HCT116 (cell line): ENCODE results near the gene SPACA4. TPM values are rescaled to one million over a fixed set of nuclear protein-coding genes. Genes with fewer than 3 reads are reported as not detected.

ENCODE experiments used
- ATAC-seq: fragments of 200-7000 bp; cut with Tn5 transposase; 2 replicates; pipeline ENCODE4 v1.9.1; 2020; ENCODE audit warnings: mild to moderate bottlenecking, moderate library complexity
- BruUV-seq: library from RNA; stranded (reverse); fragments of 400-500 nt; replicated peaks from 2 replicates; lab custom pipeline; 2021; lab: Mats Ljungman, UMichigan
- CTCF ChIA-PET: fragments of 300-600 bp; sonication (Branson Sonifier 250); formaldehyde crosslinking; loops from one replicate; lab custom pipeline; 2021; ENCODE audit warnings: antibody characterized with exemption; lab: Charles Lee
- POLR2A ChIA-PET: fragments of 300-600, 350-600 bp; sonication (Branson Sonifier 250); formaldehyde crosslinking; loops from one replicate; lab custom pipeline; 2021; ENCODE audit warnings: antibody characterized with exemption; lab: Charles Lee
- RAD21 ChIA-PET, 2 experiments: fragments of 300-600 bp; sonication (Branson Sonifier 250); formaldehyde crosslinking; loops; one replicate each; lab custom pipeline; 2023; ENCODE audit warnings: low total read pairs in 2 of 2; ENCODE audit not compliant: uncharacterized antibody in 2 of 2, unreplicated experiment in 2 of 2, low non-redundant PET in 1 of 2; lab: Charles Lee
- DNase-seq: peaks from one replicate; pipeline ENCODE4 v3.0.0-alpha.2; 2010; ENCODE audit warnings: low read depth, low spot score
- H2AFZ ChIP-seq: fragments of 200-600 bp; shearing (Covaris generic), sonication (generic); 2 replicates; pipeline ENCODE4 v1.6.1; 2017; ENCODE audit warnings: low read depth, mixed run types, mixed read lengths, antibody characterized with exemption, low read length; ENCODE audit not compliant: poor library complexity, severe bottlenecking
- H3K27ac ChIP-seq: 2 replicates; pipeline ENCODE4 v1.5.1; 2012; ENCODE audit warnings: low read depth, low read length
- H3K27me3 ChIP-seq: fragments of 200-600 bp; sonication (generic); 2 replicates; pipeline ENCODE4 v1.6.1; 2016; ENCODE audit warnings: mixed run types, low read length, mixed read lengths; ENCODE audit not compliant: insufficient read depth
- H3K36me3 ChIP-seq, 2 experiments: fragments of 200-500 bp in 1 of 2; fragments of 200-600 bp in 1 of 2; sonication (Bioruptor generic) in 1 of 2; sonication (generic) in 1 of 2; 2 replicates each; pipeline versions ENCODE4 v1.5.1 to v1.6.1; 2014 to 2016; ENCODE audit warnings: low read length in 2 of 2, inconsistent platforms in 1 of 2, mixed read lengths in 1 of 2, mixed run types in 1 of 2; ENCODE audit not compliant: insufficient read depth in 2 of 2, control insufficient read depth in 1 of 2
- H3K4me1 ChIP-seq, 2 experiments: fragments of 200-600 bp in 1 of 2; sonication (generic) in 1 of 2; 2 replicates each; pipeline versions ENCODE4 v1.5.1 to v1.6.1; 2012 to 2017; ENCODE audit warnings: low read length in 2 of 2, inconsistent platforms in 1 of 2, mild to moderate bottlenecking in 1 of 2, mixed read lengths in 1 of 2, mixed run types in 1 of 2, moderate library complexity in 1 of 2; ENCODE audit not compliant: insufficient read depth in 2 of 2, control insufficient read depth in 1 of 2
- H3K4me2 ChIP-seq: fragments of 200-600 bp; sonication (generic); 2 replicates; pipeline ENCODE4 v1.6.1; 2017; ENCODE audit warnings: mixed run types, low read length, mixed read lengths
- H3K4me3 ChIP-seq, 2 experiments: fragments of 200-600 bp in 1 of 2; sonication (generic) in 1 of 2; replicated peaks in 1 of 2; 2 replicates each; pipeline ENCODE4 v1.5.1; 2011 to 2016; ENCODE audit warnings: low read length in 2 of 2, control low read depth in 1 of 2, low read depth in 1 of 2, mild to moderate bottlenecking in 1 of 2, mixed read lengths in 1 of 2, mixed run types in 1 of 2
- H3K79me2 ChIP-seq: fragments of 200-600 bp; sonication (generic); 2 replicates; pipeline ENCODE4 v1.6.1; 2017; ENCODE audit warnings: mild to moderate bottlenecking, mixed run types, low read length, moderate library complexity, mixed read lengths; ENCODE audit not compliant: insufficient read depth
- H3K9ac ChIP-seq: fragments of 200-600 bp; sonication (generic); 2 replicates; pipeline ENCODE4 v1.6.1; 2016; ENCODE audit warnings: low read length, mixed read lengths
- H3K9me2 ChIP-seq: fragments of 200-600 bp; sonication (generic), shearing (Covaris generic); 2 replicates; pipeline ENCODE4 v1.6.1; 2017; ENCODE audit warnings: mixed run types, mild to moderate bottlenecking, moderate library complexity; ENCODE audit not compliant: insufficient read depth
- H3K9me3 ChIP-seq, 2 experiments: fragments of 200-500 bp in 1 of 2; fragments of 200-600 bp in 1 of 2; sonication (Bioruptor generic) in 1 of 2; sonication (generic) in 1 of 2; 2 replicates each; pipeline ENCODE4 v1.6.1; 2014 to 2017; ENCODE audit warnings: low read length in 2 of 2, mixed read lengths in 2 of 2, inconsistent platforms in 1 of 2, low read depth in 1 of 2, mild to moderate bottlenecking in 1 of 2, mixed run types in 1 of 2, moderate library complexity in 1 of 2; ENCODE audit not compliant: control insufficient read depth in 1 of 2, insufficient read depth in 1 of 2
- H4K20me1 ChIP-seq: fragments of 200-600 bp; sonication (generic), shearing (Covaris generic); 2 replicates; pipeline ENCODE4 v1.6.1; 2017; ENCODE audit warnings: mixed run types, mild to moderate bottlenecking, moderate library complexity; ENCODE audit not compliant: insufficient read depth
- CEBPB ChIP-seq: IDR thresholded peaks from 2 replicates; pipeline ENCODE4 v1.6.1; 2012; ENCODE audit warnings: low read depth
- EGR1 ChIP-seq: IDR thresholded peaks from 2 replicates; pipeline ENCODE4 v1.6.1; 2012; ENCODE audit warnings: low read depth
- EZH2 ChIP-seq: fragments of 200-600 bp; sonication (generic); IDR thresholded peaks from 2 replicates; pipeline ENCODE4 v1.6.1; 2017; ENCODE audit warnings: antibody characterized with exemption, mixed run types
- POLR2A ChIP-seq: IDR thresholded peaks from 2 replicates; pipeline ENCODE4 v1.7.0; 2011; ENCODE audit warnings: borderline replicate concordance; ENCODE audit not compliant: insufficient read depth, insufficient read length; ENCODE audit errors: extremely low read depth
- POLR2AphosphoS5 ChIP-seq: IDR thresholded peaks from 2 replicates; pipeline ENCODE4 v1.6.1; 2011; ENCODE audit warnings: mild to moderate bottlenecking, low read depth, low read length, moderate library complexity
- SRF ChIP-seq: IDR thresholded peaks from 2 replicates; pipeline ENCODE4 v1.6.1; 2012; ENCODE audit warnings: low read depth
- YY1 ChIP-seq: IDR thresholded peaks from 2 replicates; pipeline ENCODE4 v1.6.1; 2011; ENCODE audit warnings: low read length, low read depth, moderate library complexity, mild to moderate bottlenecking; ENCODE audit not compliant: insufficient replicate concordance; ENCODE audit errors: extremely low read depth
- intact Hi-C: fragments of 100-400 bp; cut with micrococcal nuclease; formaldehyde crosslinking; loops from 2 replicates; pipeline ENCODE4 v1.10.0; 2022
- total RNA-seq: library from RNA; stranded (reverse); gene quantifications from one replicate; pipeline ENCODE4 v1.2.1, GENCODE V29; 2021; ENCODE audit not compliant: unreplicated experiment

Gene SPACA4
- total RNA-seq, 1 experiment from 2014 or later, result not detected

GRCh38 chr19:48641850-48642249 is 35.3 kb downstream of the SPACA4 start:
- CTCF ChIA-PET, result no interaction called here
- DNase-seq, result no peak
- Histone ChIP-seq H3K36me3 (no peaks in the 10 kb centered on the region), H4K20me1 (no peaks in the 10 kb centered on the region), H3K9ac (no peak overlapping the region), H3K4me2 (no peak overlapping the region), H3K79me2 (no peaks in the 10 kb centered on the region), H3K4me1 (peaks cover 19 to 52% of the 10 kb centered on the region in 2 experiments), H3K27me3 (no peaks in the 10 kb centered on the region), H3K9me2 (no peaks in the 10 kb centered on the region), H2AFZ (no peak overlapping the region), H3K27ac (no peak overlapping the region), H3K4me3 (no peak overlapping the region), H3K9me3 (no peaks in the 10 kb centered on the region)
- BruUV-seq, result no TSS peak
- TF ChIP-seq POLR2A (no peak), POLR2AphosphoS5 (no peak), SRF (no peak), EZH2 (no peak), CEBPB (no peak), EGR1 (no peak)
- intact Hi-C loops, result no loop called here
- no peak for ATAC-seq
- RAD21 ChIA-PET, result no interaction called here
- POLR2A ChIA-PET, result interaction anchor here (0.7 kb wide), 1 partner anchor 202 kb away, joined by 3 read pairs; no protein-coding TSS in a partner anchor

DNA sequence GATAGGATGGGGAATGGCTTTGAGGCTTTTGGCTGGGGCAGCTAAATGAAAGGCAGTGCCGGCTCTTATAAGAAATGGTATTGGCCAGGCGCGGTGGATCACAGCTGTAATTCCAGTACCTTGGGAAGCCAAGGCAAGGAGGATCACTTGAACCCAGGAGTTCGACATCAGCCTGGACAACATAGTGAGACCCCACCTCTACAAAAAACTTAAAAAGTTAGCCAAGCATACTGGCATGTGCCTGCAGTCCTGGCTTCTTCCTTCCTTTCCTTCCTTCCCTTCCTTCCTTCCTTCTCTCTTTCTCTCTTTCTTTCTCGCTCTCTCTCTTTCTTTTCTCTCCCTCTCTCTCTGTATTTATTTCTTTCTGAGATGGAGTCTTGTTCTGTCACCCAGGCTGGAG is 36.3 kb downstream of the SPACA4 start:
- ChIA-PET POLR2A (no interaction called here), RAD21 (no interaction called here), CTCF (no interaction called here)
- Histone ChIP-seq H2AFZ (no peak overlapping the region), H3K79me2 (no peaks in the 10 kb centered on the region), H3K4me1 (peaks cover 23 to 52% of the 10 kb centered on the region in 2 experiments), H3K36me3 (no peaks in the 10 kb centered on the region), H3K4me2 (no peak overlapping the region), H3K9me3 (no peaks in the 10 kb centered on the region), H3K27ac (no peak overlapping the region), H3K9me2 (no peaks in the 10 kb centered on the region), H3K27me3 (no peaks in the 10 kb centered on the region), H3K4me3 (no peak overlapping the region), H4K20me1 (no peaks in the 10 kb centered on the region), H3K9ac (no peak overlapping the region)
- intact Hi-C loops, result no loop called here
- DNase-seq (no peak), ATAC-seq (no peak)
- no TSS peak for BruUV-seq
- TF ChIP-seq YY1, result no peak
- no peak for TF ChIP-seq EGR1
